ENCODE results near the gene PPARGC1A.

Gene PPARGC1A

GRCh38 chr4:23768541-23768940 lies 121.3 kb downstream of the PPARGC1A start:
- DNase-seq: no peak

GRCh38 chr4:23766344-23766743 lies 123.5 kb downstream of the PPARGC1A start:
- no peak for DNase-seq

- DNase-seq: no peak
These were observed 126.3 kb downstream of the PPARGC1A start for GRCh38 chr4:23763559-23763958.

- DNase-seq: no peak
These were observed 127.3 kb downstream of the PPARGC1A start for GRCh38 chr4:23762551-23762950.

- no peak for DNase-seq
These were observed 130.8 kb downstream of the PPARGC1A start for GRCh38 chr4:23759066-23759465.

GRCh38 chr4:23754688-23755087 lies 135.2 kb downstream of the PPARGC1A start:
- DNase-seq: no peak

GRCh38 chr4:23750125-23750524 lies 139.7 kb downstream of the PPARGC1A start:
- no peak for DNase-seq

- no peak for DNase-seq
These were observed 142.5 kb downstream of the PPARGC1A start for GRCh38 chr4:23747281-23747735.

- DNase-seq: no peak
These were observed 143.2 kb downstream of the PPARGC1A start for GRCh38 chr4:23746672-23747071.

GRCh38 chr4:23746027-23746426 lies 143.8 kb downstream of the PPARGC1A start:
- DNase-seq: no peak

- no peak for DNase-seq
These were observed 144.5 kb downstream of the PPARGC1A start for GRCh38 chr4:23745377-23745776.
